ENCODE data around the gene RAD51B. TPM values are rescaled to one million over a fixed set of nuclear protein-coding genes. Genes with fewer than 3 reads are reported as not detected.

Gene RAD51B
- total RNA-seq, 6 experiments from 2014 or later, result 2.7 to 5.8 (median 4.3) TPM

- Histone ChIP-seq H3K36me3 (no peaks in the 10 kb centered on the region), H3K27me3 (no peaks in the 10 kb centered on the region), H3K4me3 (no peak overlapping the region), H3K27ac (peak overlapping the region; percentile 73 to 98 (median 97)), H3K4me1 (peaks cover under 1 to 72% (median 27%) of the 10 kb centered on the region in 4 donors), H3K9me3 (no peaks in the 10 kb centered on the region)
- 83% methylated on average over 4 of the region's 13 CpGs for WGBS (ENCODE audit: insufficient coverage, low coverage, low lambda C conversion rate, missing lambda C conversion rate)
- no peak for DNase-seq
- no peak for ATAC-seq
- intact Hi-C loops (cut with DNase I), result loop anchor here in 1 of 2 donors (5.0 kb wide), 1 partner anchor 58 kb away; no protein-coding TSS in a partner anchor
- TF ChIP-seq CTCF (IDR thresholded peaks at IDR 0.05) (no peak), POLR2A (IDR thresholded peaks at IDR 0.05) (no peak)
These were observed 749.6 kb downstream of the RAD51B start for GRCh38 chr14:68568907-68569897.

GRCh38 chr14:68569970-68570409, 750.4 kb downstream of the RAD51B start:
- TF ChIP-seq POLR2A (IDR thresholded peaks at IDR 0.05), result peak; percentile 13
- no peak for TF ChIP-seq CTCF (IDR thresholded peaks at IDR 0.05)
- Histone ChIP-seq H3K36me3 (no peaks in the 10 kb centered on the region), H3K27me3 (no peaks in the 10 kb centered on the region), H3K4me1 (peaks cover 0 to 64% (median 21%) of the 10 kb centered on the region in 4 donors), H3K27ac (peak overlapping the region; percentile 73 to 98 (median 97)), H3K9me3 (no peaks in the 10 kb centered on the region), H3K4me3 (no peak overlapping the region)
- WGBS (ENCODE audit: insufficient coverage, low coverage, low lambda C conversion rate, missing lambda C conversion rate), result 13% methylated on average over 4 of the region's 4 CpGs
- ATAC-seq, result peak; percentile 70 to 90 (median 81)
- DNase-seq, result peak in 2 of 3 donors; percentile 73 to 79
- intact Hi-C loops (cut with DNase I), result loop anchor here in 1 of 2 donors (5.0 kb wide), 1 partner anchor 57 kb away; no protein-coding TSS in a partner anchor

- H3K4me1 ChIP-seq, result peaks cover 0 to 52% (median 16%) of the 10 kb centered on the region in 4 donors
- no peak for TF ChIP-seq CTCF (IDR thresholded peaks at IDR 0.05)
- no peak for TF ChIP-seq POLR2A (IDR thresholded peaks at IDR 0.05)
- H3K27ac ChIP-seq, result peak overlapping the region; percentile 16 to 98 (median 97)
- ATAC-seq (peak; percentile 42 to 70 (median 58)), DNase-seq (peak in 1 of 3 donors; percentile 76)
- 77% methylated on average over 3 of the region's 4 CpGs for WGBS (ENCODE audit: insufficient coverage, low coverage, low lambda C conversion rate, missing lambda C conversion rate)
- no peaks in the 10 kb centered on the region for H3K27me3 ChIP-seq
- no peak overlapping the region for H3K4me3 ChIP-seq
- no peaks in the 10 kb centered on the region for H3K9me3 ChIP-seq
- intact Hi-C loops (cut with DNase I), result no loop called here
- no peaks in the 10 kb centered on the region for H3K36me3 ChIP-seq
These were observed 751.6 kb downstream of the RAD51B start for GRCh38 chr14:68571114-68571591.

GRCh38 chr14:68571928-68572525, 752.4 kb downstream of the RAD51B start:
- H3K9me3 ChIP-seq, result no peaks in the 10 kb centered on the region
- H3K4me3 ChIP-seq, result no peak overlapping the region
- intact Hi-C loops (cut with DNase I), result no loop called here
- no peaks in the 10 kb centered on the region for H3K27me3 ChIP-seq
- peaks cover 0 to 44% (median 14%) of the 10 kb centered on the region in 4 donors for H3K4me1 ChIP-seq
- H3K27ac ChIP-seq, result peak overlapping the region; percentile 16 to 98 (median 97)
- no peak for TF ChIP-seq CTCF (IDR thresholded peaks at IDR 0.05)
- no peak for TF ChIP-seq POLR2A (IDR thresholded peaks at IDR 0.05)
- peak; percentile 23 to 48 (median 36) for ATAC-seq
- no peak for DNase-seq
- 47% methylated on average over 10 of the region's 10 CpGs for WGBS (ENCODE audit: insufficient coverage, low coverage, low lambda C conversion rate, missing lambda C conversion rate)
- no peaks in the 10 kb centered on the region for H3K36me3 ChIP-seq
